HCT116 (cell line): ENCODE data around the gene FHDC1. TPM values are rescaled to one million over a fixed set of nuclear protein-coding genes. Genes with fewer than 3 reads are reported as not detected.

ENCODE experiments used
- ATAC-seq: fragments of 200-7000 bp; cut with Tn5 transposase; 2 replicates; pipeline ENCODE4 v1.9.1; 2020; ENCODE audit warnings: mild to moderate bottlenecking, moderate library complexity
- BruUV-seq: library from RNA; stranded (reverse); fragments of 400-500 nt; replicated peaks from 2 replicates; lab custom pipeline; 2021; lab: Mats Ljungman, UMichigan
- CTCF ChIA-PET: fragments of 300-600 bp; sonication (Branson Sonifier 250); formaldehyde crosslinking; loops from one replicate; lab custom pipeline; 2021; ENCODE audit warnings: antibody characterized with exemption; lab: Charles Lee
- POLR2A ChIA-PET: fragments of 300-600, 350-600 bp; sonication (Branson Sonifier 250); formaldehyde crosslinking; loops from one replicate; lab custom pipeline; 2021; ENCODE audit warnings: antibody characterized with exemption; lab: Charles Lee
- RAD21 ChIA-PET, 2 experiments: fragments of 300-600 bp; sonication (Branson Sonifier 250); formaldehyde crosslinking; loops; one replicate each; lab custom pipeline; 2023; ENCODE audit warnings: low total read pairs in 2 of 2; ENCODE audit not compliant: uncharacterized antibody in 2 of 2, unreplicated experiment in 2 of 2, low non-redundant PET in 1 of 2; lab: Charles Lee
- DNase-seq: peaks from one replicate; pipeline ENCODE4 v3.0.0-alpha.2; 2010; ENCODE audit warnings: low read depth, low spot score
- H2AFZ ChIP-seq: fragments of 200-600 bp; shearing (Covaris generic), sonication (generic); 2 replicates; pipeline ENCODE4 v1.6.1; 2017; ENCODE audit warnings: low read depth, mixed run types, mixed read lengths, antibody characterized with exemption, low read length; ENCODE audit not compliant: poor library complexity, severe bottlenecking
- H3K27ac ChIP-seq: 2 replicates; pipeline ENCODE4 v1.5.1; 2012; ENCODE audit warnings: low read depth, low read length
- H3K27me3 ChIP-seq: fragments of 200-600 bp; sonication (generic); 2 replicates; pipeline ENCODE4 v1.6.1; 2016; ENCODE audit warnings: mixed run types, low read length, mixed read lengths; ENCODE audit not compliant: insufficient read depth
- H3K36me3 ChIP-seq, 2 experiments: fragments of 200-500 bp in 1 of 2; fragments of 200-600 bp in 1 of 2; sonication (Bioruptor generic) in 1 of 2; sonication (generic) in 1 of 2; 2 replicates each; pipeline versions ENCODE4 v1.5.1 to v1.6.1; 2014 to 2016; ENCODE audit warnings: low read length in 2 of 2, inconsistent platforms in 1 of 2, mixed read lengths in 1 of 2, mixed run types in 1 of 2; ENCODE audit not compliant: insufficient read depth in 2 of 2, control insufficient read depth in 1 of 2
- H3K4me1 ChIP-seq, 2 experiments: fragments of 200-600 bp in 1 of 2; sonication (generic) in 1 of 2; 2 replicates each; pipeline versions ENCODE4 v1.5.1 to v1.6.1; 2012 to 2017; ENCODE audit warnings: low read length in 2 of 2, inconsistent platforms in 1 of 2, mild to moderate bottlenecking in 1 of 2, mixed read lengths in 1 of 2, mixed run types in 1 of 2, moderate library complexity in 1 of 2; ENCODE audit not compliant: insufficient read depth in 2 of 2, control insufficient read depth in 1 of 2
- H3K4me2 ChIP-seq: fragments of 200-600 bp; sonication (generic); 2 replicates; pipeline ENCODE4 v1.6.1; 2017; ENCODE audit warnings: mixed run types, low read length, mixed read lengths
- H3K4me3 ChIP-seq, 2 experiments: fragments of 200-600 bp in 1 of 2; sonication (generic) in 1 of 2; replicated peaks in 1 of 2; 2 replicates each; pipeline ENCODE4 v1.5.1; 2011 to 2016; ENCODE audit warnings: low read length in 2 of 2, control low read depth in 1 of 2, low read depth in 1 of 2, mild to moderate bottlenecking in 1 of 2, mixed read lengths in 1 of 2, mixed run types in 1 of 2
- H3K79me2 ChIP-seq: fragments of 200-600 bp; sonication (generic); 2 replicates; pipeline ENCODE4 v1.6.1; 2017; ENCODE audit warnings: mild to moderate bottlenecking, mixed run types, low read length, moderate library complexity, mixed read lengths; ENCODE audit not compliant: insufficient read depth
- H3K9ac ChIP-seq: fragments of 200-600 bp; sonication (generic); 2 replicates; pipeline ENCODE4 v1.6.1; 2016; ENCODE audit warnings: low read length, mixed read lengths
- H3K9me2 ChIP-seq: fragments of 200-600 bp; sonication (generic), shearing (Covaris generic); 2 replicates; pipeline ENCODE4 v1.6.1; 2017; ENCODE audit warnings: mixed run types, mild to moderate bottlenecking, moderate library complexity; ENCODE audit not compliant: insufficient read depth
- H3K9me3 ChIP-seq, 2 experiments: fragments of 200-500 bp in 1 of 2; fragments of 200-600 bp in 1 of 2; sonication (Bioruptor generic) in 1 of 2; sonication (generic) in 1 of 2; 2 replicates each; pipeline ENCODE4 v1.6.1; 2014 to 2017; ENCODE audit warnings: low read length in 2 of 2, mixed read lengths in 2 of 2, inconsistent platforms in 1 of 2, low read depth in 1 of 2, mild to moderate bottlenecking in 1 of 2, mixed run types in 1 of 2, moderate library complexity in 1 of 2; ENCODE audit not compliant: control insufficient read depth in 1 of 2, insufficient read depth in 1 of 2
- H4K20me1 ChIP-seq: fragments of 200-600 bp; sonication (generic), shearing (Covaris generic); 2 replicates; pipeline ENCODE4 v1.6.1; 2017; ENCODE audit warnings: mixed run types, mild to moderate bottlenecking, moderate library complexity; ENCODE audit not compliant: insufficient read depth
- ATF3 ChIP-seq: IDR thresholded peaks from 2 replicates; pipeline ENCODE4 v1.6.1; 2012
- CTCF ChIP-seq, 3 experiments: fragments of 200-600 bp in 1 of 3; sonication (generic) in 1 of 3; IDR thresholded peaks in 2 of 3; conservative IDR thresholded peaks in 1 of 3; 2 replicates each; pipeline ENCODE4 v1.5.1; 2012 to 2017; ENCODE audit warnings: low read depth in 2 of 3, low read length in 2 of 3, antibody characterized with exemption in 1 of 3, borderline replicate concordance in 1 of 3, control low read depth in 1 of 3, mild to moderate bottlenecking in 1 of 3, mixed read lengths in 1 of 3, mixed run types in 1 of 3, moderate library complexity in 1 of 3; ENCODE audit not compliant: insufficient read depth in 1 of 3
- ELF1 ChIP-seq: IDR thresholded peaks from 2 replicates; pipeline ENCODE4 v1.6.1; 2012; ENCODE audit warnings: low read depth, borderline replicate concordance
- JUND ChIP-seq: IDR thresholded peaks from 2 replicates; pipeline ENCODE4 v1.6.1; 2012
- POLR2A ChIP-seq: IDR thresholded peaks from 2 replicates; pipeline ENCODE4 v1.7.0; 2011; ENCODE audit warnings: borderline replicate concordance; ENCODE audit not compliant: insufficient read depth, insufficient read length; ENCODE audit errors: extremely low read depth
- POLR2AphosphoS5 ChIP-seq: IDR thresholded peaks from 2 replicates; pipeline ENCODE4 v1.6.1; 2011; ENCODE audit warnings: mild to moderate bottlenecking, low read depth, low read length, moderate library complexity
- RAD21 ChIP-seq: IDR thresholded peaks from 2 replicates; pipeline ENCODE4 v1.6.1; 2012; ENCODE audit warnings: low read depth, mild to moderate bottlenecking
- SRF ChIP-seq: IDR thresholded peaks from 2 replicates; pipeline ENCODE4 v1.6.1; 2012; ENCODE audit warnings: low read depth
- TCF7L2 ChIP-seq: IDR thresholded peaks from 2 replicates; pipeline ENCODE4 v1.7.0; 2011; ENCODE audit warnings: borderline replicate concordance, inconsistent platforms; ENCODE audit not compliant: insufficient read depth, insufficient read length; ENCODE audit errors: extremely low read depth
- YY1 ChIP-seq: IDR thresholded peaks from 2 replicates; pipeline ENCODE4 v1.6.1; 2011; ENCODE audit warnings: low read length, low read depth, moderate library complexity, mild to moderate bottlenecking; ENCODE audit not compliant: insufficient replicate concordance; ENCODE audit errors: extremely low read depth
- ZFX ChIP-seq: fragments of 450-650 bp; IDR thresholded peaks from 2 replicates; pipeline ENCODE4 v1.6.1; 2017
- ZNF274 ChIP-seq: fragments of 200-500 bp; sonication (Bioruptor generic); IDR thresholded peaks from 2 replicates; pipeline ENCODE4 v1.6.1; 2014; ENCODE audit warnings: mild to moderate bottlenecking, low read depth, low read length, inconsistent platforms
- intact Hi-C: fragments of 100-400 bp; cut with micrococcal nuclease; formaldehyde crosslinking; loops from 2 replicates; pipeline ENCODE4 v1.10.0; 2022
- total RNA-seq: library from RNA; stranded (reverse); gene quantifications from one replicate; pipeline ENCODE4 v1.2.1, GENCODE V29; 2021; ENCODE audit not compliant: unreplicated experiment

The FHDC1 gene
- total RNA-seq, 1 experiment from 2014 or later: 1.8 TPM

- ATAC-seq (no peak), DNase-seq (no peak)
- ChIA-PET POLR2A (no interaction called here), CTCF (no interaction called here), RAD21 (no interaction called here)
- Histone ChIP-seq H3K9me3 (no peaks in the 10 kb centered on the region), H3K27me3 (no peaks in the 10 kb centered on the region), H3K9me2 (no peaks in the 10 kb centered on the region), H3K79me2 (no peaks in the 10 kb centered on the region), H3K4me1 (no peaks in the 10 kb centered on the region), H3K4me2 (no peak overlapping the region), H4K20me1 (no peaks in the 10 kb centered on the region), H3K36me3 (no peaks in the 10 kb centered on the region), H3K9ac (no peak overlapping the region), H3K4me3 (no peak overlapping the region), H2AFZ (no peak overlapping the region), H3K27ac (no peak overlapping the region)
- intact Hi-C loops: no loop called here
- TF ChIP-seq JUND: no peak
- TF ChIP-seq ZFX: no peak
- TF ChIP-seq YY1: no peak
- no peak for TF ChIP-seq POLR2A
- TF ChIP-seq ZNF274: no peak
- BruUV-seq: no TSS peak
Measured at GRCh38 chr4:153023139-153023538, 87.0 kb downstream of the FHDC1 start.

GRCh38 chr4:153023692-153024394, 87.7 kb downstream of the FHDC1 start:
- H3K9ac ChIP-seq: no peak overlapping the region

More at GRCh38 chr4:153023692-153024394, 87.7 kb downstream of the FHDC1 start:
- intact Hi-C loops: no loop called here
- H3K36me3 ChIP-seq: no peaks in the 10 kb centered on the region
- BruUV-seq: no TSS peak
- no peaks in the 10 kb centered on the region for H4K20me1 ChIP-seq
- no peaks in the 10 kb centered on the region for H3K9me3 ChIP-seq
- no peaks in the 10 kb centered on the region for H3K27me3 ChIP-seq
- H2AFZ ChIP-seq: no peak overlapping the region
- H3K4me3 ChIP-seq: no peak overlapping the region
- no peak overlapping the region for H3K27ac ChIP-seq
- no peak overlapping the region for H3K4me2 ChIP-seq
- no peaks in the 10 kb centered on the region for H3K9me2 ChIP-seq
- ChIA-PET POLR2A (no interaction called here), RAD21 (no interaction called here), CTCF (no interaction called here)
- no peaks in the 10 kb centered on the region for H3K79me2 ChIP-seq
- no peak for DNase-seq
- H3K4me1 ChIP-seq: no peaks in the 10 kb centered on the region
- no peak for ATAC-seq
- TF ChIP-seq POLR2AphosphoS5 (no peak), ELF1 (no peak), RAD21 (no peak), CTCF (IDR thresholded peaks at IDR 0.05 in 2 of 3, conservative IDR thresholded peaks at IDR 0.05 in 1 of 3; ENCODE audit: borderline replicate concordance in 1 of 3, insufficient read depth in 1 of 3, low read depth in 2 of 3, low read length in 2 of 3) (no peak), POLR2A (no peak), TCF7L2 (no peak), ATF3 (no peak), SRF (no peak)
